ENCODE measurements around the gene REPS2. TPM values are rescaled to one million over a fixed set of nuclear protein-coding genes. Genes with fewer than 3 reads are reported as not detected.

The REPS2 gene
- total and polyA plus RNA-seq, 4 donors: 8.0 to 18.4 (median 11.6) TPM

- peaks cover 0 to 8% (median 0%) of the 10 kb centered on the region in 5 donors for H3K4me1 ChIP-seq (ENCODE audit: control insufficient read depth in 5 of 5, insufficient read depth in 5 of 5, low read length in 5 of 5)
- DNase-seq: peak; percentile 68 to 83 (median 81)
- WGBS, 2 donors: 20 to 29% methylated on average over 5 of the region's 5 CpGs
- TF ChIP-seq CTCF (IDR thresholded peaks at IDR 0.05; ENCODE audit: control extremely low read depth, extremely low read depth): peak; percentile 52
- no peak overlapping the region for H3K27ac ChIP-seq (ENCODE audit: low read depth in 1 of 2, low read length in 1 of 2)
- H3K9ac ChIP-seq (ENCODE audit: insufficient read depth in 1 of 2, low read length in 2 of 2): no peak overlapping the region
- no peaks in the 10 kb centered on the region for H3K36me3 ChIP-seq (ENCODE audit: control insufficient read depth in 4 of 4, insufficient read depth in 4 of 4, low read length in 4 of 4)
- peaks cover 0 to 2% (median 0%) of the 10 kb centered on the region in 4 donors for H3K9me3 ChIP-seq (ENCODE audit: control insufficient read depth in 4 of 4, insufficient read depth in 3 of 4, low read length in 3 of 4)
- peak; percentile 61 for ATAC-seq (ENCODE audit: insufficient read depth, low FRiP score)
- no peak overlapping the region for H3K4me3 ChIP-seq
- H3K27me3 ChIP-seq (ENCODE audit: control insufficient read depth in 3 of 3, insufficient read depth in 3 of 3, low read length in 2 of 3): peaks cover 0 to 20% (median 9%) of the 10 kb centered on the region in 3 donors
These were observed 100.1 kb downstream of the REPS2 start for GRCh38 chrX:17046478-17047097.

- peaks cover 0 to 24% (median 9%) of the 10 kb centered on the region in 3 donors for H3K27me3 ChIP-seq (ENCODE audit: control insufficient read depth in 3 of 3, insufficient read depth in 3 of 3, low read length in 2 of 3)
- H3K9me3 ChIP-seq (ENCODE audit: control insufficient read depth in 4 of 4, insufficient read depth in 3 of 4, low read length in 3 of 4): peaks cover 0 to 2% (median 0%) of the 10 kb centered on the region in 4 donors
- DNase-seq: no peak
- H3K4me3 ChIP-seq: no peak overlapping the region
- H3K9ac ChIP-seq (ENCODE audit: insufficient read depth in 1 of 2, low read length in 2 of 2): no peak overlapping the region
- H3K27ac ChIP-seq (ENCODE audit: low read depth in 1 of 2, low read length in 1 of 2): no peak overlapping the region
- WGBS, 2 donors: 68 to 93% methylated on average over 7 of the region's 7 CpGs
- no peaks in the 10 kb centered on the region for H3K36me3 ChIP-seq (ENCODE audit: control insufficient read depth in 4 of 4, insufficient read depth in 4 of 4, low read length in 4 of 4)
- H3K4me1 ChIP-seq (ENCODE audit: control insufficient read depth in 5 of 5, insufficient read depth in 5 of 5, low read length in 5 of 5): peaks cover 0 to 4% (median 0%) of the 10 kb centered on the region in 5 donors
- ATAC-seq (ENCODE audit: insufficient read depth, low FRiP score): no peak
- TF ChIP-seq CTCF (IDR thresholded peaks at IDR 0.05; ENCODE audit: control extremely low read depth, extremely low read depth): no peak
These were observed 100.8 kb downstream of the REPS2 start for GRCh38 chrX:17047224-17047623.

GRCh38 chrX:17052210-17052609 lies 105.8 kb downstream of the REPS2 start:
- Histone ChIP-seq H3K9ac (ENCODE audit: insufficient read depth in 1 of 2, low read length in 2 of 2) (no peak overlapping the region), H3K4me3 (no peak overlapping the region), H3K27ac (ENCODE audit: low read depth in 1 of 2, low read length in 1 of 2) (no peak overlapping the region), H3K4me1 (ENCODE audit: control insufficient read depth in 5 of 5, insufficient read depth in 5 of 5, low read length in 5 of 5) (peaks cover 0 to 4% (median 0%) of the 10 kb centered on the region in 5 donors), H3K36me3 (ENCODE audit: control insufficient read depth in 4 of 4, insufficient read depth in 4 of 4, low read length in 4 of 4) (no peaks in the 10 kb centered on the region), H3K27me3 (ENCODE audit: control insufficient read depth in 3 of 3, insufficient read depth in 3 of 3, low read length in 2 of 3) (peaks cover 0 to 27% (median 4%) of the 10 kb centered on the region in 3 donors), H3K9me3 (ENCODE audit: control insufficient read depth in 4 of 4, insufficient read depth in 3 of 4, low read length in 3 of 4) (peaks cover 0 to 3% (median 0%) of the 10 kb centered on the region in 4 donors)
- TF ChIP-seq CTCF (IDR thresholded peaks at IDR 0.05; ENCODE audit: control extremely low read depth, extremely low read depth): no peak
- ATAC-seq (ENCODE audit: insufficient read depth, low FRiP score) (no peak), DNase-seq (no peak)
